ENCODE measurements around the gene MFSD6L.

The MFSD6L gene

DNA sequence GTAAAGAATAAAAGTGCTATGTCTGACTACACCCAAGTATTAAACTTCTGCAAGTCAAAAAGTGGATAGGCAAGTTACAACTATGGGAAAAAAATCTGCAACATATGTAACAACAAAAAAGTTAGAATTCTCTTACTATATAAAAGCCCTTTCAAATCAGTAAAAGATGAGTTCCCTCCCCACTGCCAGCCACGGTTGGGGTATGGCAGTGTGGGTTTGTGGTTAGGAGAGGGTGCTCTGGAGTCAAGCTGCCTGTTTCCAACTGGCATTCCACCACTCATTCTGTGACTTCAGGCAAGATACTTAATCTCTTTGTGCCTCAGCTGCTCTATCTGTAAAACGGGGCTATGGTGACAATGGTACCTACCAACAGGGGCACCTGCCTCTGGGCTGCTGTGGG is 26.6 kb upstream of the MFSD6L start:
- Histone ChIP-seq H3K27ac (ENCODE audit: low read depth, low read length, poor library complexity, severe bottlenecking) (no peak overlapping the region), H3K9me3 (ENCODE audit: low read length) (0 out of 2 replicates have a peak, but pooled peaks cover 2% of the 10 kb centered on the region), H3K36me3 (ENCODE audit: insufficient read depth, low read length) (no peaks in the 10 kb centered on the region), H3K9me2 (ENCODE audit: low read depth, low read length) (no peaks in the 10 kb centered on the region), H3K4me1 (ENCODE audit: insufficient read depth, low read length, severe bottlenecking) (no peaks in the 10 kb centered on the region), H3K27me3 (ENCODE audit: insufficient read depth, low read length) (no peaks in the 10 kb centered on the region), H3K9ac (ENCODE audit: low read length) (no peak overlapping the region), H3K4me2 (ENCODE audit: low read length) (no peak overlapping the region), H4K20me1 (ENCODE audit: insufficient read depth, low read length) (no peaks in the 10 kb centered on the region), H3K4me3 (ENCODE audit: low read depth, low read length, poor library complexity, severe bottlenecking) (no peak overlapping the region), H3F3A (ENCODE audit: insufficient read depth, low read length) (no peaks in the 10 kb centered on the region), H2AFZ (ENCODE audit: low read length) (no peak overlapping the region), H3K79me2 (ENCODE audit: insufficient read depth, low read length) (no peaks in the 10 kb centered on the region)
- TF ChIP-seq, protein P1, sequence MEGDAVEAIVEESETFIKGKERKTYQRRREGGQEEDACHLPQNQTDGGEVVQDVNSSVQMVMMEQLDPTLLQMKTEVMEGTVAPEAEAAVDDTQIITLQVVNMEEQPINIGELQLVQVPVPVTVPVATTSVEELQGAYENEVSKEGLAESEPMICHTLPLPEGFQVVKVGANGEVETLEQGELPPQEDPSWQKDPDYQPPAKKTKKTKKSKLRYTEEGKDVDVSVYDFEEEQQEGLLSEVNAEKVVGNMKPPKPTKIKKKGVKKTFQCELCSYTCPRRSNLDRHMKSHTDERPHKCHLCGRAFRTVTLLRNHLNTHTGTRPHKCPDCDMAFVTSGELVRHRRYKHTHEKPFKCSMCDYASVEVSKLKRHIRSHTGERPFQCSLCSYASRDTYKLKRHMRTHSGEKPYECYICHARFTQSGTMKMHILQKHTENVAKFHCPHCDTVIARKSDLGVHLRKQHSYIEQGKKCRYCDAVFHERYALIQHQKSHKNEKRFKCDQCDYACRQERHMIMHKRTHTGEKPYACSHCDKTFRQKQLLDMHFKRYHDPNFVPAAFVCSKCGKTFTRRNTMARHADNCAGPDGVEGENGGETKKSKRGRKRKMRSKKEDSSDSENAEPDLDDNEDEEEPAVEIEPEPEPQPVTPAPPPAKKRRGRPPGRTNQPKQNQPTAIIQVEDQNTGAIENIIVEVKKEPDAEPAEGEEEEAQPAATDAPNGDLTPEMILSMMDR (IDR thresholded peaks at IDR 0.05; ENCODE audit: low read length), result no peak
- no peak for TF ChIP-seq EZH2 (IDR thresholded peaks at IDR 0.05; ENCODE audit: borderline replicate concordance, low read length)

DNA sequence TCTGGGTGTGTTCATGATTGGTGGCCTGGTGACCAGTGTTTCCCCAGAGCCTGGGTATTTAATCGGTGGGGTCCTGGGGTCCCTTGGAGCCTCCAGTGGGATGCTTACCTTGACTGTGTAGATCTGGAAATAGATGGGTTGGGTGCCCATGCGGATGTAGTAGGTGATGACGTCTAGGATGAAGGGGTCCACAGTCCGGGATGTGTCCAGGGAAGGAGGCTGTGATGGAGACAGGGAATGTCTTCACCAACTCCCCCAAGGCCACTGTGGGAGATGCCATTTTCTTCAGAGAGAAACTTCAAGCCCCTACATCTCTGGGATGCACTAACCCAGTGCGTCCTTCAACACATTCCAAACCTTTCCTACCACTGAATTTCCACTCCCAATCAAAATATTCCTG is 24.1 kb upstream of the MFSD6L start:
- Histone ChIP-seq H3K27me3 (ENCODE audit: insufficient read depth, low read length) (no peaks in the 10 kb centered on the region), H2AFZ (ENCODE audit: low read length) (no peak overlapping the region), H3K9ac (ENCODE audit: low read length) (no peak overlapping the region), H3K4me1 (ENCODE audit: insufficient read depth, low read length, severe bottlenecking) (no peaks in the 10 kb centered on the region), H3F3A (ENCODE audit: insufficient read depth, low read length) (no peaks in the 10 kb centered on the region), H4K20me1 (ENCODE audit: insufficient read depth, low read length) (no peaks in the 10 kb centered on the region), H3K4me2 (ENCODE audit: low read length) (no peak overlapping the region), H3K9me3 (ENCODE audit: low read length) (0 out of 2 replicates have a peak, but pooled peaks cover 2% of the 10 kb centered on the region), H3K4me3 (ENCODE audit: low read depth, low read length, poor library complexity, severe bottlenecking) (no peak overlapping the region), H3K27ac (ENCODE audit: low read depth, low read length, poor library complexity, severe bottlenecking) (no peak overlapping the region), H3K9me2 (ENCODE audit: low read depth, low read length) (no peaks in the 10 kb centered on the region), H3K79me2 (ENCODE audit: insufficient read depth, low read length) (no peaks in the 10 kb centered on the region), H3K36me3 (ENCODE audit: insufficient read depth, low read length) (no peaks in the 10 kb centered on the region)
- TF ChIP-seq EZH2 (IDR thresholded peaks at IDR 0.05; ENCODE audit: borderline replicate concordance, low read length), result no peak
- TF ChIP-seq, protein P1 (IDR thresholded peaks at IDR 0.05; ENCODE audit: low read length), result no peak

DNA sequence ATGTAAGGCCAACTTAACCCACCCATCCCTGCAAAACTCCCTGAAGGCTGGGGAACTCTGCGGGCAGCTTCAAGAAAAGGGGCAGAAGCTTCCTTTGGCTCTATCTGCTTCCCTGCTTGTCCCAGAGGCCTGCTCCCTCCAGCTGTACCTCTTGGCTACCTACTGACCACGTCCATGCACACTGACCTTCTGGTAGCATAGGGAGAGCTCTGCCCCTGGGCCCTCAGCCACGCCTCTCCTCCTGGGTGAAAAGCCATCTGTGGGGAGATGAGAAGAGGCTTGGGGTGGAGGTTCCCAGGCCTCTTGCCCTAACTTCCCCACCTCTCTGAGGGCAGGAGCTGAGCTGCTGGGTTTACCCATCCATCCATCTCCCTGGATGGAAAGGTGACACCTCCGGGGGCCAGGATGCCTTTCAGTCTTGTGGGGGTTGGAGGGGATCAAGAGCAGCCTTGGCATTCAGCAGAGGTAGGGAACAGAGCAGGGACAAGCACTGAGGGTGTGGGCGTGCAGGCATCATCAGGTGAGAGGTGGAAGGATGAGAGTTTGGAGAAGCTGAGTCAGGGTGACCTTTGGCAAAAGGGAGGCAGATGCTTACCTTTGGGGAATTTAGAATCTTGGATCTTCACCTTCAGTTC is 23.4 kb upstream of the MFSD6L start:
- no peak overlapping the region for H2AFZ ChIP-seq (ENCODE audit: low read length)
- no peaks in the 10 kb centered on the region for H3K9me2 ChIP-seq (ENCODE audit: low read depth, low read length)
- H3K27ac ChIP-seq (ENCODE audit: low read depth, low read length, poor library complexity, severe bottlenecking), result no peak overlapping the region
- H3F3A ChIP-seq (ENCODE audit: insufficient read depth, low read length), result no peaks in the 10 kb centered on the region
- H3K4me3 ChIP-seq (ENCODE audit: low read depth, low read length, poor library complexity, severe bottlenecking), result no peak overlapping the region
- no peak overlapping the region for H3K9ac ChIP-seq (ENCODE audit: low read length)
- H4K20me1 ChIP-seq (ENCODE audit: insufficient read depth, low read length), result no peaks in the 10 kb centered on the region
- no peaks in the 10 kb centered on the region for H3K79me2 ChIP-seq (ENCODE audit: insufficient read depth, low read length)
- H3K4me1 ChIP-seq (ENCODE audit: insufficient read depth, low read length, severe bottlenecking), result no peaks in the 10 kb centered on the region
- no peak overlapping the region for H3K4me2 ChIP-seq (ENCODE audit: low read length)
- no peaks in the 10 kb centered on the region for H3K36me3 ChIP-seq (ENCODE audit: insufficient read depth, low read length)
- 0 out of 2 replicates have a peak, but pooled peaks cover 2% of the 10 kb centered on the region for H3K9me3 ChIP-seq (ENCODE audit: low read length)
- TF ChIP-seq, protein P1 (IDR thresholded peaks at IDR 0.05; ENCODE audit: low read length), result no peak
- TF ChIP-seq EZH2 (IDR thresholded peaks at IDR 0.05; ENCODE audit: borderline replicate concordance, low read length), result no peak
- H3K27me3 ChIP-seq (ENCODE audit: insufficient read depth, low read length), result no peaks in the 10 kb centered on the region
